HG02588 (cell line): Measurements from ENCODE around the gene AMMECR1L.
"Not testable (repeated sequence)": the region's sequence is repeated elsewhere in the genome, so short reads cannot be mapped to it uniquely, and the experiment has no call there.

Experiments
- ATAC-seq: cut with Tn5 transposase; IDR thresholded peaks from one replicate; pipeline ENCODE4 v1.9.1; 2021; ENCODE audit warnings: mild to moderate bottlenecking, moderate library complexity; ENCODE audit not compliant: unreplicated experiment

The AMMECR1L gene

DNA sequence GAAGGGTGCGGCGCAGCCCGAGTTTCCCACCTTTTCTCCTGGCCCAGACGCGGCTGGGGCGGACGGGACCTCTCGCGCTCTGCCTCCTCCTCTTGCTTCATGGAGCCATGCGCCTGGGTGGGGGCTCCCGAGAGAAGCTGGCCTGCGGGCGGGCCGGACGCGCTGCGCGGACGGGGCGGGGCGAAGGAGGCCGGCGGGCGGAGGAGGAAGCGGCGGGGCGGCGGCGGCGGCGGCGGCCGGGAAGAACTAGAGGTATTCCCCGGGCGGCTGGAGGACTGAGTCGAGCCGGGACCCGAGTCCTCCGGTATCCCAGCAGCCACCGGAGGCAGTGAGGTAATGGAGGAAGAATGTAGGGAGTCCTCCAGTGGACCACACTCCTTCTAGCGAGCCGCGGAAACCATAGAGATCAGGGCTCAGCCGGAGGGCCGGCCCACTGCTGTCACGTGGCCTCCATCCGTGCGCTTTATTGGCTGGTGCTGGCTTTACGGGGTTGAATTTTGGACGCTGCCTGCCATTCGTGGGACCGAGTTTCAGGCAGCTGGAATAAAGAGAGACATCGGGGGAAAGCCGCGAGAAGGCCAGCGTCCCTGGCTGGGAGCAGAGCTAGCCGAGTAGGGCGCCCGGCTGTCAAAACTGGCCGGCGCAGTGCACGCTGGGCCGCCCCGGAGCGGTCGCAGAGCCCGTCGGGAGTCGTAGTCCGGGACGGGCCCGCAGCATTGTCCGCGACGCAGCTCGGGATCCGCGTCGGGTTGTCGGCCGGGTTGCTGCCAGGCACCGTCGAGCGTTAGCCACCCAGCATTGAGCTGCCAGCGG, at the start of gene AMMECR1L:
Gene AMMECR1L, minus strand, starts transcription at position 177 of the 813 bp plus-strand sequence. CDS start 11,722 bp downstream, outside the sequence.
- ATAC-seq, result peak; percentile 91

GRCh38 chr2:127935337-127935736, 49.6 kb upstream of the AMMECR1L start:
- ATAC-seq, result no peak

GRCh38 chr2:127932199-127932876, 46.6 kb upstream of the AMMECR1L start:
- ATAC-seq, result no peak

GRCh38 chr2:127929449-127929848, 43.7 kb upstream of the AMMECR1L start:
- no peak for ATAC-seq

DNA sequence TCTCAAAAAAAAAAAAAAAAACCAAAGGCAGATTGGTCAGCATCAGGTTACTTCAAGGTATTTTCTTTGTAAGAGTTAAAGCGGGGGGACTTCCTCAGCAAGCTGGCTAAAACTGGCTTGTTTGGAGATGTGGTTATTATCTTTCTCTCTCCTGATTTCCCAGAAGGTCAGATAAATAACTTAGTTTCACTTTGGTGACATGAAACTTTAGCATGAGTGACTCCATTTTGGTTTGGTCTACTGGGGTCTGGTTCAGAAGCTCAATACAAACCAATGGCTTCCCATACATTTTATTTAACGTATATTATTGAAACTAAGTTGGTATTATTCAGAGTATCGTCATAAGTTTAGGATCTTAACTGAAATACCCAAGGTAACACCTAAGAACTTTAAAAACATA, 41.6 kb upstream of the AMMECR1L start:
- no peak for ATAC-seq

DNA sequence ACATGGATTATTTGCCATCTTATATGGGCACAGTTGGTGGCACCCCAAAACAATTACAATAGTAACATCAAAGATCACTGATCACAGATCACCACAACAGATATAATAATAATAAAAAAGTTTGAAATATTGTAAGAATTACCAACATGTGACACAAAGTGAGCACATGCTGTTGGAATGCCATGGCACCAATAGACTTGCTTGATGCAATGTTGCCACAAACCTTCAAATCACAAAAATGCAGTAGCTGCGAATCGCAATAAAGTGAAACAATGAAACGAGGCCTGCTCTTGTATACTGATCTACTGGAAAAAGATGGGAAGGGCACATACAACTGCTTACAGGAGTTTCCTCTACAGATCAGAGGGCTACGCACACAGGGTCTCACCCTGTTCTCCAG, 32.2 kb upstream of the AMMECR1L start:
- ATAC-seq, result no peak

DNA sequence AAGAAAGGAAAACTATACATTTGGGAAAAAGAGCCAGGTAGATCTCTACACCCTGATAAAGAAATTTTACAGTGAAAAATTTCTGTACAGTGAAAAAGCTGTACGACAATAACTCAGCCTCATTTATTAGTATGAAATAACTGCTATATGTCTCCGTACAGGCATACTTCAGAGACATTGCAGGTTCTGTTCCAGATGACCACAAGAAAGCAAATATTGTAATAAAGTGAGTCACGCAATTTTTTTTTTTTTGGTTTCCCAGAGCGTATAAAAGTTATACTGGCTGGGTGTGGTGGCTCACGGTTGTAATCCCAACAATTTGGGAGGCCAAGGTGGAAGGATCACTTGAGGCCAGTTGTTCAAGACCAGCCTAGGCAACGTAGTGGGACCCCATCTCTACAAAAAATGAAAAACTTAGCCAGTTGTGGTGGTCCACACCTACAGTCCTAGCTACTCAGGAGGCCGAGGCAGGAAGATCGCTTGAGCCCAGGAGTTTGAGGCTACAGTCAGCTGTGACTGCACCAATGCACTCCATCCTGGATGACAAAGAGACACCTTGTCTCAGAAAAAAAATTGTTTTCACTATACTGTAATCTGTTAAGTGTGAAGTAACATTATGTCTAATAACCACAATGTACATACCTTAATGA, 28.2 kb upstream of the AMMECR1L start:
- ATAC-seq, result no peak

DNA sequence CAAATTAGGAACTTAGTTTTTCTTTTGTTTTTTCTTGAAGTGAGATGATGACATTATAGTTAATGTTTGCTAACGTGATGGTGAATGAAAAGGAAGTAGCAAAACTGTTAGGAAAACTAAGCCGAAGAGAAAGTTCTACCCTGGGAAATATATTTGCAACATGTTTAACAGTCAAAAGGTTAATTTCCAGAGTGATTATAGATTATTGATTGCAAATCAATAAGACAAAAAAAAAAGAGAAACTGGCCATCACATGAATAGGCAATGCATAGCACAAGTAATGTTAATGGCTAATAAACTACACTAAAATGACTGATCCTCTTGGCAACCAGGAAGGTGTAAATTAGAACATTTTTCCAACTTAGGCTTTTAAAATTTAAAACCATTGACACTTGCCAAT, 26.0 kb upstream of the AMMECR1L start:
- ATAC-seq, result no peak

- ATAC-seq, result no peak
These were observed 24.7 kb upstream of the AMMECR1L start for GRCh38 chr2:127910415-127910814.

GRCh38 chr2:127909019-127909418, 23.3 kb upstream of the AMMECR1L start:
- ATAC-seq, result no peak

GRCh38 chr2:127907733-127908400, 22.1 kb upstream of the AMMECR1L start:
- not testable (repeated sequence) for ATAC-seq

DNA sequence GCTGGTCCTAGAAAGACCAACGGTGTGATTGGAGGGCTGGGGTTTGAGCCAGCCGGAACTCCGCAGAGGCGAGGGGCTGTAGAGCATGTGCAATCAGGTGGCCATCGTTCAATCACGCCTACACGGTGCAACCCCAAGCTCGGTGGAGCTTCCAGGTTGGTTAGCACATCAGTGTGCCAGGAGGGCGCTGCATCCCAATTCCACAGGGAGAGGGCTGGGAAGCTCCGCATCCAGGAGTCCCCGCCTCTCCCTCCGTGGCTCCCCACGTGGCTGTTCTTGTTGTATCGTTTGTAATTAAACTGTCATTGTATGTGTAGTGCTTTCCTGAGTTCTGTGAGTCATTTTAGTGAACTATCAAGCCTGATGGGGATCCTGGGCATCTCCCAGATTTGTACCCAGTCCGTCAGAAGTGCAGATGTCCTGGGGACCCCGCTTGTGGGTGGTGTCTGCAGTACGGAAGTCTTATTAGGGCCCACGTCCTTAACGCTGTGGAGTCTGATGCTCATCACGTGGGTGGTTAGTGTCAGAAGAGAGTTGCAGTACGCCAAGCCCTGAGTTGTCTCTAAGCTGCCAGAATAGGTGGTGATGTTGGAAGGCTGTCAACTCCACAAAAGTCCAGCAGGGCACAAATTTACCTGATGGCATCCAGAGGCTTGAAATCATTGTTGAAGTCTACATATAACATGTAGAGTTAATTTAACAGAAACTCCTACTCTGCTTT, 20.6 kb upstream of the AMMECR1L start:
- no peak for ATAC-seq

- no peak for ATAC-seq
These were observed 15.7 kb upstream of the AMMECR1L start for GRCh38 chr2:127901339-127902056.

DNA sequence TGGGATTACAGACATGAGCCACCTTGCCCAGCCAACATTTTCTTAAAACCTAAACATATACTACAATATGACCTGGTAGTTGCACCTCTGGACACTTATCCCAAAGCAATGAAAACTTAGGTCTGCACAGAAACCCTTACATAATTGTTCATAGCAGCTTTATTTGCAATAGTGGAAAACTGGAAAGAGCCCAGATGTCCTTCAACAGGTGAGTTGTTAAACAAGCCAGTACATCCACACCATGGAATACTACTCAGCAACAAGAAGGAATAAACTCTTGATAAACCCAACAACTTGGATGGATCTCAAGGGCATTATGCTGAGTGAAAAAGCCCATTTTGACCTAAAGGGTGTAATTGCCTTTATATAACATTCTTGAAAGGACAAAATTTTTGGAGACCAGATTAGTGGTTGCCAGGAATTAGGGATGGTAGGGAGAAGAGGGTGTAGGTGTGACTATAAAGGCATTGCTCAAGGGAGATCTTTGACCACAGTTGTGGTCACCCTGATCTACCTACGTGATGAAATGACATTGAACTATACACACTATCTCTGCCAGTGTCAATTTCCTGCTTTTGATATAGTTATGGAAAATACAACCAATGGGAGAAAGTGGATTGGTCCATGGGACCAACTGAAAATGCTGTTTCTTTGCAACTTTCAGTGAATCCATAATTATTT, 11.9 kb upstream of the AMMECR1L start:
- ATAC-seq, result no peak

GRCh38 chr2:127893494-127893893, 7.7 kb upstream of the AMMECR1L start:
- ATAC-seq, result no peak

- ATAC-seq, result no peak
These were observed 7.3 kb upstream of the AMMECR1L start for GRCh38 chr2:127893033-127893432.

DNA sequence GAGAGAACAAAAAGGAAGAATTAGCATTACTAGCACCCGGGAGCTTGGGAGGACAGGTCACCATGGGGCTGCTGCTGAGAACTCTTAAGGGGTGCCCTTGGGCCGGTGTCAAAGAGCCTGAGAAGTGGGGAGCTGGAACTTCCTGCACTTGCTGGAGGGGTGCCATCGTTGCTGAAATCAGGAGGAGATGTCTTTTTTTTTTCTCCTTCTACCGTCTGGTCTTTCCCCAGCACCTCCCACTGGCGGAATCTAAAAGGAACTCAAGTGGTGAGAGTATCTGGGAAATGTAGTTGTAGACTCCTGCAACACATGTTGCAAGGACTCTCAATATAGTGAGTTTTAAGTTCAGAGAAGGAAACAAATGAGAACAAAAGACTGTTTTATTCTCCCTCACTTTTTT, 6.1 kb upstream of the AMMECR1L start:
- ATAC-seq, result no peak

DNA sequence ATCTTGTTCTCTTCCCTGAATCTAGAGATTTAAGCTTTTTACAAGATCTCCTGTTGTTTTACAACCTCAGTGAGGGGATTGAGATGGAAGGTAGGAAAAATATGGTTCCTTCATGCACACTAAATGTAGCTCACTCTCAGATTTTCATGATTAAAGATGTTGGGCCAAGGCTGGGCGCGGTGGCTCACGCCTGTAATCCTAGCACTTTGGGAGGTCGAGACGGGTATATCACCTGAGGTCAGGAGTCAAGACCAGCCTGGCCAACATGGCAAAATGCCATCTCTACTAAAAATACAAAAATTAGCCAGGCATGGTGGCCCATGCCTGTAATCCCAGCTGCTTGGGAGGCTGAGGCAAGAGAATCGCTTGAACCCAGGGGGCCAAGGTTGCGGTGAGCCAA, 5.0 kb upstream of the AMMECR1L start:
- ATAC-seq, result not testable (repeated sequence)

GRCh38 chr2:127888772-127889171, 3.0 kb upstream of the AMMECR1L start:
- ATAC-seq, result no peak
